ENCODE results near the gene PAGE5. TPM values are rescaled to one million over a fixed set of nuclear protein-coding genes. Genes with fewer than 3 reads are reported as not detected.

PAGE5 gene
- total RNA-seq, 1 donor from 2014 or later = not detected

DNA sequence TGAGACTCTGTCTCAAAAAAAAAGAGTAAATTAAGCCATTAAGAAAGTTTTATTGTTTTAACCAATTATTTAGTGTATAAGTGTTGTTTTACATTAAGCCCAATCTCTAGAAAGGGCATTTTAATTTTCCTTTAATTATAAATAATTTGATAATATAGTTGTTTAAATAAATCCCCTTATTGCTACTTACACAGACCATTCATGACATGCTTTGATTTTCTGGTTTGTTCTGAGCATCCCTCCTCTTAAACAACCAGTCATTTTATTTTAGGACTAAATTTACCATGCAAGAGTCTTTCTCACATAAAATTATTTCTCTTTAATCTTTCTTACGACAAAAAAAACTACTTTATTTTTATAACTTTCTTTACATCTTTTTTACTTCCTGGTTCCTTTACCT is 23.5 kb upstream of the PAGE5 start:
- no peak overlapping the region for H2AFZ ChIP-seq (ENCODE audit: low read depth, low read length)
- H3K9me3 ChIP-seq (ENCODE audit: insufficient read depth, low read depth, low read length) = no peaks in the 10 kb centered on the region
- TF ChIP-seq EZH2 (IDR thresholded peaks at IDR 0.05; ENCODE audit: insufficient read depth, low read length) = no peak
- TF ChIP-seq, protein P1, sequence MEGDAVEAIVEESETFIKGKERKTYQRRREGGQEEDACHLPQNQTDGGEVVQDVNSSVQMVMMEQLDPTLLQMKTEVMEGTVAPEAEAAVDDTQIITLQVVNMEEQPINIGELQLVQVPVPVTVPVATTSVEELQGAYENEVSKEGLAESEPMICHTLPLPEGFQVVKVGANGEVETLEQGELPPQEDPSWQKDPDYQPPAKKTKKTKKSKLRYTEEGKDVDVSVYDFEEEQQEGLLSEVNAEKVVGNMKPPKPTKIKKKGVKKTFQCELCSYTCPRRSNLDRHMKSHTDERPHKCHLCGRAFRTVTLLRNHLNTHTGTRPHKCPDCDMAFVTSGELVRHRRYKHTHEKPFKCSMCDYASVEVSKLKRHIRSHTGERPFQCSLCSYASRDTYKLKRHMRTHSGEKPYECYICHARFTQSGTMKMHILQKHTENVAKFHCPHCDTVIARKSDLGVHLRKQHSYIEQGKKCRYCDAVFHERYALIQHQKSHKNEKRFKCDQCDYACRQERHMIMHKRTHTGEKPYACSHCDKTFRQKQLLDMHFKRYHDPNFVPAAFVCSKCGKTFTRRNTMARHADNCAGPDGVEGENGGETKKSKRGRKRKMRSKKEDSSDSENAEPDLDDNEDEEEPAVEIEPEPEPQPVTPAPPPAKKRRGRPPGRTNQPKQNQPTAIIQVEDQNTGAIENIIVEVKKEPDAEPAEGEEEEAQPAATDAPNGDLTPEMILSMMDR (IDR thresholded peaks at IDR 0.05; ENCODE audit: insufficient read depth, low read depth, low read length) = no peak
- H3K36me3 ChIP-seq (ENCODE audit: insufficient read depth, low read length) = no peaks in the 10 kb centered on the region
- FAIRE-seq (no peak), DNase-seq (ENCODE audit: low read depth) (no peak)
- no peak overlapping the region for H3K9ac ChIP-seq (ENCODE audit: low read length)
- Mint-ChIP-seq H3K27me3 (ENCODE audit: low read depth, unreplicated experiment) (no peaks in the 10 kb centered on the region), H3K36me3 (ENCODE audit: low read depth, unreplicated experiment) (no peaks in the 10 kb centered on the region), H3K27ac (ENCODE audit: unreplicated experiment) (no peak overlapping the region), H3K9me3 (ENCODE audit: unreplicated experiment) (no peaks in the 10 kb centered on the region), H3K4me1 (ENCODE audit: low read depth, unreplicated experiment) (no peaks in the 10 kb centered on the region), H3K4me3 (ENCODE audit: unreplicated experiment) (no peak overlapping the region)
- H4K20me1 ChIP-seq (ENCODE audit: insufficient read depth, low read length) = no peaks in the 10 kb centered on the region
- no peak overlapping the region for H3K4me2 ChIP-seq (ENCODE audit: low read length)
- no peaks in the 10 kb centered on the region for H3K79me2 ChIP-seq (ENCODE audit: insufficient read depth, low read length)
- no peaks in the 10 kb centered on the region for H3K4me1 ChIP-seq (ENCODE audit: insufficient read depth, low read length)
- H3K27me3 ChIP-seq (ENCODE audit: insufficient read depth, low read length) = no peaks in the 10 kb centered on the region
- H3K4me3 ChIP-seq (ENCODE audit: insufficient read depth, low read depth, low read length) = no peak overlapping the region
- H3K27ac ChIP-seq (ENCODE audit: low read depth, low read length) = no peak overlapping the region

DNA sequence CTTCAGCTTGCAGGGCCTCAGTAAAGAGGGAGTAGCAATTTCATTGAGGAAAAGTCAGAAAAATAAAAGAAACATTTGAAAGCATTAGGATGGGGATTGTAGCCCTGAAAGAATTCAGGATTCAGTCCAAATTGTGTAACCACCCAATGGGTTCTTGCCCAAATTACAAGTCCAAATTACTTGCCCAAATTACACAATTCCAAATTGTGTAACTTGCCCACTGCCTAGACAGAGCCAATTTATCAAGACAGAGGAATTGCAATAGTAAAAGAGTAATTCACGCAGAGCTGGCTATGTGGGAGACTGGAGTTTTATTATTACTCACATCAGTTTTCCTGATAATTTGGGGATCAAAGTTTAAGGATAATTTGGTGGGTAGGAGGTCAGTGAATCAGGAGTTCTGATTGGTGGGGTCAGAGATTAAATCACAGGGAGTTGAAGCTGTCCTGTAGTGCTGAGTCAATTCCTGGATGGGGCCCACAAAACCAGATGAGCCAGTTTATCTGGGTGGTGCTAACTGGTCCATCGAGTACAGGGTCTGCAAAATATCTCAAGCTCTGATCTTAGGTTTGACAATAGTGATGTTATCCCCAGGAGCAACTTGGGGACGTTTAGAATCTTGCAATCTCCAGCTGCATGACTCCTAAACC is 18.1 kb upstream of the PAGE5 start:
- no peaks in the 10 kb centered on the region for H3K4me1 ChIP-seq (ENCODE audit: insufficient read depth, low read length)
- no peak overlapping the region for H3K4me3 Mint-ChIP-seq (ENCODE audit: unreplicated experiment)
- TF ChIP-seq, protein P1 (IDR thresholded peaks at IDR 0.05; ENCODE audit: insufficient read depth, low read depth, low read length) = no peak
- no peak for TF ChIP-seq EZH2 (IDR thresholded peaks at IDR 0.05; ENCODE audit: insufficient read depth, low read length)
- no peaks in the 10 kb centered on the region for H3K27me3 ChIP-seq (ENCODE audit: insufficient read depth, low read length)
- H3K4me2 ChIP-seq (ENCODE audit: low read length) = no peak overlapping the region
- H3K4me1 Mint-ChIP-seq (ENCODE audit: low read depth, unreplicated experiment) = no peaks in the 10 kb centered on the region
- DNase-seq (ENCODE audit: low read depth) (no peak), FAIRE-seq (no peak)
- H3K27ac Mint-ChIP-seq (ENCODE audit: unreplicated experiment) = no peak overlapping the region
- no peaks in the 10 kb centered on the region for H3K79me2 ChIP-seq (ENCODE audit: insufficient read depth, low read length)
- H3K27ac ChIP-seq (ENCODE audit: low read depth, low read length) = no peak overlapping the region
- no peaks in the 10 kb centered on the region for H3K36me3 Mint-ChIP-seq (ENCODE audit: low read depth, unreplicated experiment)
- H2AFZ ChIP-seq (ENCODE audit: low read depth, low read length) = no peak overlapping the region
- H3K36me3 ChIP-seq (ENCODE audit: insufficient read depth, low read length) = no peaks in the 10 kb centered on the region
- no peaks in the 10 kb centered on the region for H3K27me3 Mint-ChIP-seq (ENCODE audit: low read depth, unreplicated experiment)
- H3K9me3 Mint-ChIP-seq (ENCODE audit: unreplicated experiment) = no peaks in the 10 kb centered on the region
- H4K20me1 ChIP-seq (ENCODE audit: insufficient read depth, low read length) = no peaks in the 10 kb centered on the region
- no peak overlapping the region for H3K4me3 ChIP-seq (ENCODE audit: insufficient read depth, low read depth, low read length)
- H3K9me3 ChIP-seq (ENCODE audit: insufficient read depth, low read depth, low read length) = no peaks in the 10 kb centered on the region
- no peak overlapping the region for H3K9ac ChIP-seq (ENCODE audit: low read length)

DNA sequence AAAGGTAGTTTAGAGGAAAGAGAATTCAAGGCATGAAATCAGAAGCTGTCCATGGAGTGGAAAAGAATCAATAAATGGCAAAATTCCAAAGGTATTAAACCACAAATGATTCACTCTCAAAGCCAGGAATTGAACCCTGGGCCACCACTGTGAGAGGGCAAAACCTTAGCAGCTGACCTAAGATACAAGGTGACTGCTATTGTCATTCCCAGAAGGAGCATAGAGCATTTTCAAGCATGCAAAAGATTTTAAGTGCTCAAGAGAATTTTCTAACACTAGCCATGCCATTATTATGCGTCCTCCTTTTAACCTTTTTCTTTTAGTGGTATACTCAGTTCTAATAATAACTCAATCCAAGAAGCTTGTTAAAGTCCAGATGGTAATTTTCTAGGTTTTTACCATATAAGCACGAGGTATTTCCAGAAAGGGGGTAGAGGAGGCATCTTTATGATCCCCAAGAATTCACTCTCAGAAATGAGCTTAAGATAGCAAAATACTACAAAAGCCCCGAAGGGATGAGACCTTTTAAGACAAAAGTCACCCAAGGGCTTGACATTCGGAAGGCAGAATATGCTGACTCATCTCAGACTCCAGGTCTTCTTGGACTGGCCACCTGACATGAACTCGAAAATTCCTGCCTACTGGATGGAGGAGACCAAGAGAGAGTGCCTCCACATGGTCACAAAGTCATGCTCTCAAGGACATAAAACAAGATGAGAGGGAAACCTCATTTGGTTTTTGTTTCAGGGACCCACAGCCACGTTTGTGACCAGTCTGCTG is 13.8 kb upstream of the PAGE5 start:
- Mint-ChIP-seq H3K4me3 (ENCODE audit: unreplicated experiment) (no peak overlapping the region), H3K27ac (ENCODE audit: unreplicated experiment) (no peak overlapping the region), H3K4me1 (ENCODE audit: low read depth, unreplicated experiment) (no peaks in the 10 kb centered on the region), H3K36me3 (ENCODE audit: low read depth, unreplicated experiment) (no peaks in the 10 kb centered on the region), H3K27me3 (ENCODE audit: low read depth, unreplicated experiment) (no peaks in the 10 kb centered on the region), H3K9me3 (ENCODE audit: unreplicated experiment) (no peaks in the 10 kb centered on the region)
- no peaks in the 10 kb centered on the region for H4K20me1 ChIP-seq (ENCODE audit: insufficient read depth, low read length)
- H3K4me1 ChIP-seq (ENCODE audit: insufficient read depth, low read length) = no peaks in the 10 kb centered on the region
- no peak overlapping the region for H3K27ac ChIP-seq (ENCODE audit: low read depth, low read length)
- H2AFZ ChIP-seq (ENCODE audit: low read depth, low read length) = no peak overlapping the region
- DNase-seq (ENCODE audit: low read depth) = no peak
- no peaks in the 10 kb centered on the region for H3K27me3 ChIP-seq (ENCODE audit: insufficient read depth, low read length)
- H3K9ac ChIP-seq (ENCODE audit: low read length) = no peak overlapping the region
- TF ChIP-seq, protein P1 (IDR thresholded peaks at IDR 0.05; ENCODE audit: insufficient read depth, low read depth, low read length) = no peak
- no peak for TF ChIP-seq EZH2 (IDR thresholded peaks at IDR 0.05; ENCODE audit: insufficient read depth, low read length)
- no peaks in the 10 kb centered on the region for H3K79me2 ChIP-seq (ENCODE audit: insufficient read depth, low read length)
- no peak overlapping the region for H3K4me2 ChIP-seq (ENCODE audit: low read length)
- no peaks in the 10 kb centered on the region for H3K36me3 ChIP-seq (ENCODE audit: insufficient read depth, low read length)
- H3K9me3 ChIP-seq (ENCODE audit: insufficient read depth, low read depth, low read length) = no peaks in the 10 kb centered on the region
- no peak overlapping the region for H3K4me3 ChIP-seq (ENCODE audit: insufficient read depth, low read depth, low read length)
- FAIRE-seq = peak; percentile 78
